CD4-positive, alpha-beta T cell treated with Interferon alpha-2 for 1 hour (primary cell): ENCODE results near the gene PKHD1.

Experiments
- DNase-seq, 2 donors: peaks; one replicate each; pipeline ENCODE4 v3.0.0-alpha.2; 2020 to 2022

Gene PKHD1

GRCh38 chr6:52042141-52042885 is 45.1 kb downstream of the PKHD1 start:
- DNase-seq: no peak

GRCh38 chr6:52041134-52041533 is 46.3 kb downstream of the PKHD1 start:
- DNase-seq: no peak

GRCh38 chr6:52027699-52028098 is 59.7 kb downstream of the PKHD1 start:
- DNase-seq: no peak

GRCh38 chr6:52024451-52025068 is 62.9 kb downstream of the PKHD1 start:
- DNase-seq: no peak

GRCh38 chr6:52022675-52023074 is 64.7 kb downstream of the PKHD1 start:
- DNase-seq: no peak

- DNase-seq: peak in 1 of 2 donors; percentile 12
Observed at GRCh38 chr6:52020945-52021570, 66.4 kb downstream of the PKHD1 start.

- DNase-seq: no peak
Observed at GRCh38 chr6:52019881-52020280, 67.5 kb downstream of the PKHD1 start.

GRCh38 chr6:52019092-52019491 is 68.3 kb downstream of the PKHD1 start:
- DNase-seq: no peak

GRCh38 chr6:52016915-52017748 is 70.3 kb downstream of the PKHD1 start:
- DNase-seq: no peak

- DNase-seq: no peak
Observed at GRCh38 chr6:52015953-52016352, 71.5 kb downstream of the PKHD1 start.

GRCh38 chr6:52014391-52014790 is 73.0 kb downstream of the PKHD1 start:
- no peak for DNase-seq

GRCh38 chr6:52013035-52013434 is 74.4 kb downstream of the PKHD1 start:
- DNase-seq: no peak

- no peak for DNase-seq
Observed at GRCh38 chr6:52012582-52012981, 74.8 kb downstream of the PKHD1 start.

GRCh38 chr6:52010806-52011205 is 76.6 kb downstream of the PKHD1 start:
- DNase-seq: no peak

GRCh38 chr6:52010145-52010544 is 77.3 kb downstream of the PKHD1 start:
- DNase-seq: no peak

GRCh38 chr6:52009466-52010140 is 77.8 kb downstream of the PKHD1 start:
- no peak for DNase-seq

- no peak for DNase-seq
Observed at GRCh38 chr6:52000064-52000463, 87.3 kb downstream of the PKHD1 start.

- DNase-seq: no peak
Observed at GRCh38 chr6:51996296-51996947, 91.0 kb downstream of the PKHD1 start.

GRCh38 chr6:51995214-51995755 is 92.1 kb downstream of the PKHD1 start:
- no peak for DNase-seq

- no peak for DNase-seq
Observed at GRCh38 chr6:51992876-51993275, 94.5 kb downstream of the PKHD1 start.

- no peak for DNase-seq
Observed at GRCh38 chr6:51989789-51990188, 97.6 kb downstream of the PKHD1 start.

GRCh38 chr6:51986864-51987263 is 100.5 kb downstream of the PKHD1 start:
- DNase-seq: no peak
